ENCODE results near the gene MAPKAP1.
"Not testable (repeated sequence)": the region's sequence is repeated elsewhere in the genome, so short reads cannot be mapped to it uniquely, and the experiment has no call there.

The MAPKAP1 gene

DNA sequence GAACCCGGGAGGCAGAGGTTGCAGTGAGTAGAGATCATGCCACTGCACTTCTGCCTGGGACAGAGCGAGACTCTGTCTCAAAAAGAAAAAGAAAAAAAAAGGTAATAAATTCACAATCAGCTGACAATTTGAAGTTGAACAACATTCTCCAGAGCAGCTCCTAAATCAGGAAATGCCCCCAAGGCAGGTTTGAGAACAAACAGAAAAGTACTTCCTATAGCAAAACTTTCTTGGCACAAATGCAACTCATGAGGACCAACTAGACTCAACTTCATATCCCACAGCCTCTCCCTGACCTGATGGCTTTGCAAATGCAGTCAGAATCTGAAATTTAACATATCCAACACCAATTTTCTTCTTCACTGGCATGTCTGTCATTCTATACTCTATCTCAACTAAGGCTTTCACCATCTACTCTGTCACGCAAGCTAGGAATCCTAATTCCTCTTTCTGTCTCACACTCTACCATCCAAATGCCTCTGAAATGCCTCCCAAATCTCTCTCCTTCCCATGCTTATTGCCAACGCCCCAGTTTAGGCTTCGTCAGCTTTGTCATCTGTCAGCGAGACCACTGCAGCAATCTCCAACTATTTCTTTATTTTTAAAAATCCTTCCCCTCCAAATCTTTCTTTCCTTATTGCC is 113.3 kb downstream of the MAPKAP1 start:
- no peak for DNase-seq

DNA sequence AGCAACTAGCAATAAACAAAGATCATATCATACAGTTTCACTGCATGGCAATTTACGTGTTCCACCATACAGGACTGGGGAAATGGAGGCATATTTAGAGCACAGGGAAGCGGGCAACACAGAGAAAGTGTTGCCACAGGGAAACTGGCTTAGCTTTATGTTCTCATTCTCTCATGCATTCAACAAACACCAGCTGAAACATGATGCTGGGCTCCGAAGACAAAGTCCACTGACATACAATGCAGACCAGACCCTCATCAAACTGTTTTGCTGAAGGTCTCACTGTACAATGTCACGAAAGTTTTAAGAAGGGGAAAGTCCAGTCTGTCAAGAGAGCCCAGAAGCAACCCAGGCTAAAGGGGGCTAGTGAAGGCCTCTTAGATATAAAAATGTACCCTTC is 115.1 kb downstream of the MAPKAP1 start:
- DNase-seq, result no peak

DNA sequence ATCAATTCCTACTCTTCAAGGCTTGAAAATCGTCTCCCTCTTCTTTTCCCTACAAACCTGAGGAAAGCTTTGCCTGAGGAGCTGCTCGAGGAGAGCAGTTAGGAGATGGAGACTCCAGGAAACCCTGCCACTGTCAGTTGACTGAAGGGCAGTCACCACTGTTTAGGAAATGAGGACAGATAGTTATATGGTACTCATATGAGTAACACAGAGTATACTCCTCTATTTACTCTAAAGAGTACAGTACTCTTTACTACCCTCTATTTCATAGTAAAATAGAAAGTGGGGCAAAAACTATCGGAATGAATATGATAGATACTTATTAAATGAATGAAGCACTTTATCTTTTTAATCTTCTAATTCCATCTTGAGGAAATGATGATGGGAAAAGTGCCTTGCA is 115.8 kb downstream of the MAPKAP1 start:
- no peak for DNase-seq

DNA sequence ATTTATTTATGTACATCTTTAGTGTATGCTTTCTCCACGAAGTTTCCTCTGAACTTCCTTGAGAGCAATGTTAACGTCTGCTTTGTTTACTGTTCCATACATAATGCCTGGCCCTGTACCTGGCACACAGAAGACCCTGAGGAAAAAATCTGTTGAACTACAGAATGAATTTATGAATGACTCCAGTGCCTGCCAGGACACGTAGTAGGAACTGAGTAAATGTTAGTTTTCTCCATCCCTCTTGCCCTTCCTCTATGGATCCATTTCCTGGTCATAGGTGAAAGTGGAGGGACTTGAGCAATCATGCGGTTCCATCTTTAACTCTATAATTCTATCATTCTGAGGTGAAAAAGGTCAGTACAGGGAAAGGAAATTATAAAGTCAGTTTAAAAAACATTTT is 117.7 kb downstream of the MAPKAP1 start:
- DNase-seq, result no peak

DNA sequence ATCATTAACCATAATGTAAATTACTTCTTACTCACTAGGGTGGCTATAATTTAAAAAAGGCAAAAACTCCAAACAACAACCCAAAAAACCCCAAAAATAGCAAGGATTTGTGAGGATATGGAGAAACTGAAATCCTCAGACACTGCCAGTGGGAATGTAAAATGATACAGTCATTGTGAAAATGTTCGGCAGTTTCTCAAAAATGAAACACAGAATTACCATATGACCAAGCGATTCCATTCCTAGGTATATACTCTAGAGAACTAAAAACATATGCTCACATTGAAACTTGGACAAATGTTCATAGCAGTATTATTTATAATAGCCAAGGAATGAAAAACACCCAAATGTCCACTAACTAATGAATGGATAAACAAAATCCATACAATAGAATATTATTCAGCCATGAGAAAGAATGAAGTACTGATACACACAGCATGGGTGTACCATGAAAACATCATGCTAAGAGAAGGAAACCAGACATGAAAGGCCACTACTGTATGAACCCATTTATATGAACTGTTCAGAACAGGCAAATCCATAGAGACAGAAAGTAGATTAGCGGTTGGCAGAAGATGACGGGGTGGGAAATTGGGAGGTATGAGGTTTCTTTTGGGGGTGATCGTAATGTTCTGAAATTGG is 119.1 kb downstream of the MAPKAP1 start:
- DNase-seq, result no peak

DNA sequence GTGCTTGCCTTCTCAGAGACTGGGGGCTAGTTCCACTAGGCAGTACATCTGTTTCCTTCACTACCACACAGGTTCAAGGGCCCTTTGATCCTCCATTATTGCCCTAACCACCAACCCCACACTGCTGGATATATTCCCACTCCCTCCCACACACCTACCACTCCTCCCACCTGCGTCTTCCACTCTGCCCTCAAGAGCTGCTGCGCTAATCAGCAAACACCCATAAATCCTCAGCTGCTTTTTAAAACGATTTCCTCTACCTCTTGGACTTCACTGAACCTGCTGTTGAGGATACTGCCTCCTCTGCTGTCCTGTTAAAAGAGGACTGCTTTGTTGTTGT is 120.9 kb downstream of the MAPKAP1 start:
- no peak for DNase-seq

DNA sequence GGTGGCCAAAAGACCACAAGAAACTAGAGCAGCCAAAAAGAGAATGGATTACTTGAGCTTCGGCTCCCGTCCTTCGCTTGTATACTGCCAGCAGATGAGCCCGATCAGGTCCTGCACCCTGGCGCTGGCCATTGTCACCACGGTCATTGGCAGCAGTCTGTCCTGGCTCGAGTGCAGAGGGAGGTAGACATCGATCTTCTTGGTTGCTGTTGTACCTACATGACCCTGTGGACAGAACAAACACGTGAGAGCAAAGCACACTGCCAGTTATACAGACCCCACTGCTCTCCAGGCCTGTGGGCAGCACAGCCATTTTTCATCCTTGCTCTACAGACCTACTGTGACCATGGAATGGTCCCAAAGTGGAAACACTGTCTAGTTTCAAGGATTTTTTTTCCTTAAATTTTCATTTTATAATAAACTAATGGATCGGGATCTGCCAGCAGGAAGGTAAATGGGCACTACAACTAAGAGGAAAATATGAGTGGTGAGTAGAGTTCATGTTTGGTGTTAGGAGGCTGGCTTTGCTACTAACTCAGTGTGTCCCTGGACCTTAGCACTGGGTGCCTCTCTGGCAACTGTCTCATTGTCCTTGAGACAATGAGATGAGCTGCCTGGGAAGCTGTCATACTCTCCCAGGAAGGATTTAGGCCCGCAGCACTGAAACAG is 121.4 kb downstream of the MAPKAP1 start:
- no peak for DNase-seq

DNA sequence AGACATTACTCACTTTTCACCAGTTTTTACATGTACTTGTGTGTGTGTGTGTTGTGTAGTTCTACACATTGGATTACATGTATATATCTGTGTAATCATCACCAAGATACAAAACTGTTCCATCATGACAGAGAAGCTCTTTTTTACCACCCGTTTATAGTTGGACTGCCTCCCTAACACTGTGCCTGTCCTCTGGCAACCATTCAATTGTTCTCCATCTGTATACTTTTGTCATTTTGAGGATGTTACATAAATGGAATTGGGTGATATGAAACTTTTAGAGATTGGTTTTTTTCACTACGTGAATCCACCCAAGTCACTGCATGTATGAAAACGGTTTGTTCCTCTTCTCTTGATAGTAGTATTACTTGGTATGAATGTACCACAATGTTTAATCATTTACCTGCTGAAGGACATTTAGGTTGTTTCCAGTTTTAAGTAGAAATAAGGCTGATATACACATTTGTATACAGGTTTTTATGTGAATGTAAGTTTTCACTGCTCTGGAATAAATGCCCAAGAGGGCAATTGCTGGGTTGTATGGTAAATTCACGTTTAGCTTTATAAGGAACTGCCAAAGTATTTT is 126.2 kb downstream of the MAPKAP1 start:
- no peak for DNase-seq

DNA sequence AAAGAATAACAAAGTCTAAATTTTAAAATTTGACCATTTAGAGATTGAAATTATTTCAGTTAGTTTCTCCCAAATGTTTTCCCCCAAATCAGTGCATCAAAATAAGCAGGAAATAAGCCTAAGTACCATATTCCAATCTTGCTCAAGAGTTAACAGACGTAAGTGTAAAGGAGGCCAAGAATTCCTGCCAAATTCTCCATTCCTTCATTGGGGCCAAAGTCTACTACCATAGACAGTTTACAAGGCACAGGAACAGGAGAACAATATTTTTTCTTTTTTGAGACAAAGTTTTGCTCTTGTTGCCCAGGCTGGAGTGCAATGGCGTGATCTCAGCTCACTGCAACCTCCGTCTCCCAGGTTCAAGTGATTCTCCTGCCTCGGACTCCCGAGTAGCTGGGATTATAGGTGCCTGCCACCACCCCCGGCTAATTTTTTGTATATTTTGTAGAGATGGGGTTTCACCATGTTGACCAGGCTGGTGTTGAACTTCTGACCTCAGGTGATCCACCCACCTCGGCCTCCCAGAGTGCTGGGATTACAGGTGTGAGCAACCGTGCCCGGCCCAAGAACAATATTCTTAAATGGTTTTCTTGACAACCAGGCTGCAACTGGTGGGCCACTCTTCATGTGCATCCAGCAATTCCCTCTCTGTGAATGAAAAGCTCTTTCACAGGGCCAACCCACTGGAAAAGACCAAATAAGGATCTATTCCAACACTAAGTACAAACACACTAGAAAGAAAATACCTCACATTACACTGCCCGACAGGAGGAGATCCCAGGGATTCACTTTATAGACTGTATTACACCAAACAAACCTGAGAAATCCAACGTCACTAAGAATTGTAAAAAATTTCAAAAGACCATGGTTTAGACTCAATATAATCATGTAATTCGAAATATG is 127.7 kb downstream of the MAPKAP1 start:
- no peak for DNase-seq

DNA sequence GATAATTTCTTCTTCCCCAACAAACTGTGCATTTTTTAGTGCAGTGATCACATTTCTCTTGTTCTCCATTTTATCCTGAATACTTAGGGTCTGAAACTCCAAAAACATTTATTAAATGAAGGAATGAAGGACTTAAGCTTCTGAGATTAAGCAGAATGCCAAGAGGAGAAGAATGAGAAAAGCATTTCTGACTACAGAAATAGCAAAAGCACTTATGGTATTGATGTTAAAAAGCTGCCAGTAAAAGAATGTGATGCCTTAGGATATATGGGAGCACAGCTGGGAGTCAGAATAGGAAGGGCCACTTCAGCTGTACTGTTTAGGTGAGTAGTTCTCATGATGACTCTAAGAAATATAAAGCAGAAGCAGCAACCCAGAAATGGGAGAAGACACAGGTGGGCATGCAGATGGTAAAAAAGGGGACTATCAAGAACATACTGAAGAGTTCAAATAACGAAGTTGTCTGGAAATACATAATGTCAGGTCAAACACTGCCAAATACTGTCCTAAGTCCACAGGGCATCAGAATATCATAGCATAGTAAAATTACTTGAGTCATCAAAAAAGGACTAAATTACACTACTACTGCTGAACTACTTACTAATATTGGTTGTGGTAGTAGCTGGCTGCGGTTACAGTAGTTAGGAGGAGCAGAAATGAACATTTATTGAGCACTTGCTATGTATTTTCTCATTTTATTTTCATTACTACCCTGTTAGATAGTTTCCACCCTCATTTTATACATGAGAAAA is 132.7 kb downstream of the MAPKAP1 start:
- DNase-seq, result no peak

DNA sequence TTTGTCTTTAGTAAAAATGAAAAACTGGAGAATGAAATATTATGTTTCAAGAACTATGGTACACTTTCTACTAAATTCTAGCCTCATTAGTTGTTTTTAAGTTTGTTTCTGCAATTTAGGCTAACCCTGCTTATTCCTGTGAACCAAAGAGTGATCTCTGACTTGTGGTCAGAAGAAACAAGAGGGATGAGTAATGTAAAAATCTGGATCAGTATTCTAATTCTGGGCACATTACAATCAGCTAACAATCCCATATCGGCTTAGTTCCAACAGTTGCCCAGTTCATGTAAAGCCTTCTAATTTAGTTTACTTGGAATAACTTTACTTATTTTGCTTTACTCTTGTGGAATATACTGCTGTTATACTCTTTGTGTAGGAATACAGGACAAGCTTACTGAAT is 134.5 kb downstream of the MAPKAP1 start:
- DNase-seq, result not testable (repeated sequence)

DNA sequence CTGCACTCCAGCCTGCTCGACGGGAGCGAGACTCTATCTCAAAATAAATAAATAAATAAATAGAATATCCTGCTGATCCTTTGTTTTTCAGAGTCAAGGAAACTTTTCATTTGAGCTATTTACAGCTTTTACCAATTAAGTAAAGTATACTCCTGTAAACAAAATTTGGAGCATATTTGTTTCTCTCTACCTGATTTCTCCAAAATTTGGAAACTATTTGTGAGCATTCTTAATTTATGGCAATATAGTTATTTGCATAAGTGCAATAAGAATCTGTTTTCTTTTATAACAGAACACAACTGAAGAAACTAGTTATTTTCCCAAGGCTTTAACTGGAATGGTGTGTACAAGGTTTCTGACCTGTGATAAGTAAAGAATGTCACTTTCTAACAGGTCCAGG is 135.2 kb downstream of the MAPKAP1 start:
- not testable (repeated sequence) for DNase-seq

DNA sequence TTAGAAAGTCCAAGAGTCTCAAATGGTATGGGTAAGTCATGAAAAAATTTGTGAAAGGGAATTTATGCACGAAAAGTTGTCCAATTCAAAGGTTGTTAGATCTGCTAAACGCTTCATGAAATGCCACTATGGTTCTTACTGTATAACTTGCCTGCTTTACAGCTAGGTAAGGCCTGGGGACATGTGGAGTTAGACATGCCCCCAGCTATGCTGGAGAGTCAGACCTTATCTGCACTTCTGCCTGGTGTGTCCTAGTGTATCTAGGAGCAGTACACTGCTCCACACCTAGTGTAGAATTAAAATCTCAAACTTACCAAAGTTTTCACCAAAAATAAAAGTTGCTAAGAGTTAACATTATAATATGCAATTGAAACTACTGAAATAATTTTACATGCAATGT is 136.8 kb downstream of the MAPKAP1 start:
- no peak for DNase-seq

DNA sequence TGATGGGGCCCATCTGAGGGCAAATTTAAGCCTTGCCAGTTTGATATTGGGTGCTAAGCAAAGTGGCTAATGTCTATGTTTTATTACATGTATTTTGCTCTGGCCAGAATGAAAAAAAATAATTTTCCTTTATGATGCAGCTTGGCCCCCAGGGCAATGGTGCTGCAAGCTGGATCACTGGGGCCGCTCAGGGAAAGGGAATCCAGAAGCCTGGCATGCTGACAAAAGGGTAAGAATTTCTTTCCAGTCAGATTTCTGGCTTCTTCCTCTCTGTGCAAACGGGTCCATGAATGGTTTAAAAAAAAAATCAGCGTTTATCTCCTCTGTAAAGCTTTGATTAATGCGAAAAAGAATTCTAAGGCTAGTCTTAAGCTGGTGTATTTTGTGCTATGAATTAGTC is 138.4 kb downstream of the MAPKAP1 start:
- DNase-seq, result no peak

DNA sequence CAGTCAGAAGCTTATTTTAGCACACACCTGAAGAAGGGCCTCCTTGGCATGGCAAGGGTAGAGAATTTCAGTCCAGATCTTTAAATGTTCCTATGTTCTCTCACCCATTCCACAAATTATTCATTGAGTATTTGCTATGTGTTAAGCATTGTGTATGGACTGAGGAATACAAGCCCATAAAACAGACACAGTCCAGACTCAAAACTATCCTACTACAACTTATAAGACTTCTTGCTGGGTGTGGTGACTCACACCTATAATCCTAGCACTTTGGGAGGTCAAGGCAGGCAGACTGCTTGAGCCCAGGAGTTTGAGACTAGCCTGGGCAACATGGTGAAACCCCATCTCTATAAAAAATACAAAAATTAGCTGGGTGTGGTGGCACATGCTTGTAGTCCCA is 141.0 kb downstream of the MAPKAP1 start:
- DNase-seq, result not testable (repeated sequence)

DNA sequence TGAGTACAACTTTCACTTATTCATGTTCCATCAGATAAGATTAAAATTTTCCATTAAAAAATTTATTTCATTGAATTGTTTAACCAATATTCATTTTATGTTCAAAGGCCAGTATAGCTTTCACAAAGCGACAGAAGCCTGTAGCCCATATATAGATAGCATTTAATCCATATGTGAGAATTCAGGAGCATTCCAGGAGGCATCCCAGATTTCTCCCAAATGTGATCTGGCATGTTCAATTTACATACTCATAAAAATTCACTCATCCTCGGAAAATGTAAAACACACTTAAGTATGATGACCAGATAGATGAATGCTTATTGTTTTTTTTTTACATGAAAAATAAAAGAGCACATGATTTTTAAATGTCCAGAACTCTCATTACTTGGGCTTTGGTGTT is 141.9 kb downstream of the MAPKAP1 start:
- DNase-seq, result no peak

DNA sequence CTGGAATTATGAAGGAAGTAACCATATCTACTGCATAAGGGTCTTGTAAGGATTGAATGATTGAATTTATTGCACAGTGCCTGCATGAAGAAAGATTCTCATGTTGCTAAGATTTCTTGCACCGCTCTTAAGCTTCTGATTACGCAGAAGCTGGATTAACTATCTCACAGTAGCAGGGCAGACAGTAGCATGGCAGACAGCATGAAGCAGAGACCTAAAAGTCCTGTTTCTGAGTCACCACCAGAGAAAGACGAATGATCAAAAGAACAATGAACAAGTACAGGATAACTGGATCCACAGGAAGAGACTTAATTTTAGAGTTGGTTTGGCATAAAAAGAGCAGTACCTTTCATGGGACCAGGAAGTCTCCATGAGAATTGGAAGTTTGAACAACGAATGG is 142.4 kb downstream of the MAPKAP1 start:
- DNase-seq, result no peak

DNA sequence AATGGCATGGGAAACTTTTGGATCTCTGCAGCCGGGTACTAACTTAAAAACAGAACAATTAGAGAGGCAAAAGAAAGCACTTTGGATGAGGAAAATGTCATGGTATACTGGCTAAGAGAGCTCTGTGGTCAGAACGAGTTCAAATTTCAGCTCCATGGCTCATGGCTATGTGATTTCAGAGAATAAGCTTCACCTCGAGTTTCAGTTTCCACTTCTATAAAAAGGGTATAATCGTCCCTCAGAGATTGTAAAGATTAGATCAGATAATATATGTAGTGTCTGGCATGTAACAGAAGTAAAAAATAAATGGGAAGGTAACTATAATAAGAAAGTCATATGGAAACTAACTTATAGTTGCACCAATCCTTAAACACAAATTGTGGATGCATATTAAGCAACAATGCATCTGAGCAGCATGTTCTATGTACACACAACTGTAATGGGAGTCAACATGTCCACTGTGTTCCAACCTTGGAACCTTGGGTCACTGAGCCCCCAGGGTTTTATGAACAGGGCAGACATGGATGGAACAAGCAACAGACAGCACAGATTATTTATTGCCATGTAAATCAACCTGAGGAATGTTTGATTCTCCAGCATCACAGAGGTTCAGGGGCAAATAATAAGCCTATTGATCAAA is 145.4 kb downstream of the MAPKAP1 start:
- no peak for DNase-seq

DNA sequence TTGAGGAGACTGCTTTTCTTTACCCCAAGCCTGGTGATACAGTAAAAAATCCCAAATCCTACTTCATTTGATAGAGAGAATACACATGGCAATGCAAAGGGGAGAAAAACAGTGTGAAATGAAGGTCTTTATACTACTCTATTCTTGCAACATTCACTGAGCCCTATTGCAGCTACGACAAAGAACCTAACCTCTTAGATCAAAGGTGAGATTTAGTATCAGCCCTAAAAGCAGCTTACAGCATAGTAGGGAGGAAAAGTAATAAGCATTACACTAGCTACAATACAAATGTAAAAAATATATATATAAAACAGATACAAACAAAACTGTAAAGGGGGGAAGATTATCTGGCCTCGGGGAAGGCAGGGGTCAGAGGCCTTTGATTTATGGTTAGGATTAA is 147.1 kb downstream of the MAPKAP1 start:
- no peak for DNase-seq

DNA sequence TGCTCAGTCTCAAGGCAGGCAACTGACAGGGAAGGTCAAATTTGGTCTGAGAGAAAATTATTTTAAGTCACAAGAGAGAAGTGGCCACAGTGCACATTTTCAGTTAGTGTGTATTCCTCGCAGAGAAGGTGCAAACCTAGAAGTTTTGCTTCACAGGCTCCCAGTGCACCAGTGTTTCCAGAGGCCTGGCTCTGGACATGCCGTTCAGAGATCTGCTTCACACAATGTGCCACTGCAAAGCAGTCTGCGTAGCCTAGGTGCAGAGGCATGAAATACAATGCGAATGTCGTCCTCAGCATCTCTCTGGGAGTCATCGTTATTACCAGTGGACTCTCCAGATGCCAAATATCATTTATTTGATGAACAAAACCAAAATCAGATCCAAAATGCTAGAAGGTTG is 147.8 kb downstream of the MAPKAP1 start:
- no peak for DNase-seq

DNA sequence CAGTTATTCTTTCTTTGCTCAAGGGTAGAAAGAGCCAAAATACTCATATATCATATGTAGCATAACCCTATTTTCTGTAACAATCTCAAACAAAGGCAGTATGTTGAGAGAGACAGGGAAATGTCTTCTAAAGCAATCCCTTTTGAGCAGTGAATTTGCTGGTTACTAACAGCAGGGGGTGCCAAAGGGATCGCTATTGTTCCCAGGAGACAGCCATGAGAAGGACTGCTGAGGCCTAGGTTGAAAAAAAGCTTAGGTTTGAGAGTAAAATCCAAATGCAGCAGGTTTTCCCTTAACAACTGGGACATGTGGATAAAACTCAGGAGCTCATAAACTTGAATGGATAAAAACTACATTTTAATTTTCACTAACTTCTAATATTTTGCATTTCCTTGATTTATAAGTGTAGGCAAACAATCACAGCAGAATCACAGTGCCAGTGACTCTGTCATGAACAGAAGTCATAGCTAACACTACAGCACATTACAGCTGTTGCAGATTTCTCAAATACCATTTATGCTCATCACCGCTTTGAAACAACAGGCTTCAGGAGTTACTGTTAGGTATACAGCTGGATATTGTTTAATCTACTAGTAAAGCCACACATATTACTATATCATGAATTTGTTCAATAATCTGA is 148.4 kb downstream of the MAPKAP1 start:
- DNase-seq, result peak; percentile 75

Measured in activated effector memory CD4-positive, alpha-beta T cell treated with anti-CD3 and anti-CD28 coated beads, Interleukin-2, amount 50 U/mL, for 16 hours (primary cell).